ENCODE measurements around the gene ZDHHC8. TPM values are rescaled to one million over a fixed set of nuclear protein-coding genes. Genes with fewer than 3 reads are reported as not detected.

Gene ZDHHC8
- total and polyA plus RNA-seq, 7 donors = 1.8 to 26.0 (median 5.4) TPM

GRCh38 chr22:20124083-20124787 lies 7.4 kb upstream of the ZDHHC8 start:
- Histone ChIP-seq H3K36me3 (peaks cover 4 to 77% (median 39%) of the 10 kb centered on the region in 4 donors), H3K4me1 (peaks cover 0 to 28% (median 12%) of the 10 kb centered on the region in 4 donors), H3K27ac (no peak overlapping the region), H3K4me3 (no peak overlapping the region), H3K9me3 (no peaks in the 10 kb centered on the region), H3K27me3 (no peaks in the 10 kb centered on the region)
- intact Hi-C loops (cut with DNase I) = no loop called here
- TF ChIP-seq POLR2A (IDR thresholded peaks at IDR 0.05) = no peak
- TF ChIP-seq CTCF (IDR thresholded peaks at IDR 0.05) = no peak
- no peak for TF ChIP-seq EP300 (IDR thresholded peaks at IDR 0.05)
- TF ChIP-seq POLR2AphosphoS5 (IDR thresholded peaks at IDR 0.05) = no peak
- DNase-seq = no peak
- 94% methylated on average over 11 of the region's 11 CpGs for WGBS, 2 donors

- Histone ChIP-seq H3K4me1 (peaks cover 0 to 19% (median 5%) of the 10 kb centered on the region in 4 donors), H3K36me3 (peaks cover 0 to 65% (median 30%) of the 10 kb centered on the region in 4 donors), H3K27me3 (no peaks in the 10 kb centered on the region), H3K4me3 (no peak overlapping the region), H3K27ac (no peak overlapping the region), H3K9me3 (no peaks in the 10 kb centered on the region)
- 89 to 93% methylated on average over 32 of the region's 32 CpGs for WGBS, 2 donors
- TF ChIP-seq POLR2AphosphoS5 (IDR thresholded peaks at IDR 0.05) = no peak
- no peak for TF ChIP-seq EP300 (IDR thresholded peaks at IDR 0.05)
- TF ChIP-seq POLR2A (IDR thresholded peaks at IDR 0.05) = no peak
- TF ChIP-seq CTCF (IDR thresholded peaks at IDR 0.05) = no peak
- intact Hi-C loops (cut with DNase I) = no loop called here
- DNase-seq = no peak
Measured at GRCh38 chr22:20125201-20126174, 6.1 kb upstream of the ZDHHC8 start.

GRCh38 chr22:20126284-20127029 lies 5.1 kb upstream of the ZDHHC8 start:
- 80 to 87% methylated on average over 19 of the region's 19 CpGs for WGBS, 2 donors
- H3K27me3 ChIP-seq = no peaks in the 10 kb centered on the region
- H3K4me1 ChIP-seq = peaks cover 0 to 17% (median 7%) of the 10 kb centered on the region in 4 donors
- no peak overlapping the region for H3K27ac ChIP-seq
- DNase-seq = no peak
- H3K9me3 ChIP-seq = no peaks in the 10 kb centered on the region
- intact Hi-C loops (cut with DNase I) = no loop called here
- H3K4me3 ChIP-seq = no peak overlapping the region
- H3K36me3 ChIP-seq = peaks cover 0 to 57% (median 23%) of the 10 kb centered on the region in 4 donors
- TF ChIP-seq CTCF (IDR thresholded peaks at IDR 0.05) (no peak), POLR2AphosphoS5 (IDR thresholded peaks at IDR 0.05) (no peak), EP300 (IDR thresholded peaks at IDR 0.05) (no peak), POLR2A (IDR thresholded peaks at IDR 0.05) (no peak)

DNA sequence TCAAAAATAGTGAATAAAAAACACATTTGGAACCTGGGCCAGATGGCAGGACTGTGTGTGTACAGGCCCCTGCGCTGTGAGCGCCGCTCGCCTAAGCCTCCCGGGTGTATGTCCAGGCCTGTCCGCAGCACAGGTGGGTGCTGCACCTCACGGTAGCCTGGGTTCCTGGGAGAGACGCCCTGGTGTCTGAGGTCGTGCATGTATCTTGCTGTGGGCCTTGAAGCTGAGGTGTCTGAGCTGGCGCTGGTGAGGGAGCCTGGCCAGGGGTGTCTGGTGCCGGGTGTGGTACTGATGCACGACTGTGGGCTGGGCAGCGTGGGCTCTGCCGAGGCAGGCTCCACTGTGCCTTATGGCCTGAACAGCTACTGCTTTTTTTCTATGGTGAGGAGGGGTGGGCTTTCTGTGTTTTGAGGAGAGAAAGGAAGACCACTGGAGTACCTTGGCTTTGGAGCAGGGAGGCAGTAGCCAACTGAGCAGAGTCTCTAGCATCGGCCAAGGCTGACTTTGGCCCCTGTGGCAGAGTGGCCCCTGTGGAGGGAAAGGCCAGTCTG lies 4.2 kb upstream of the ZDHHC8 start:
- Histone ChIP-seq H3K27ac (no peak overlapping the region), H3K4me1 (peaks cover 0 to 12% (median 10%) of the 10 kb centered on the region in 4 donors), H3K36me3 (peaks cover 0 to 47% (median 18%) of the 10 kb centered on the region in 4 donors), H3K27me3 (no peaks in the 10 kb centered on the region), H3K4me3 (no peak overlapping the region), H3K9me3 (no peaks in the 10 kb centered on the region)
- intact Hi-C loops (cut with DNase I) = no loop called here
- no peak for TF ChIP-seq CTCF (IDR thresholded peaks at IDR 0.05)
- TF ChIP-seq POLR2AphosphoS5 (IDR thresholded peaks at IDR 0.05) = no peak
- no peak for TF ChIP-seq EP300 (IDR thresholded peaks at IDR 0.05)
- no peak for TF ChIP-seq POLR2A (IDR thresholded peaks at IDR 0.05)
- no peak for DNase-seq
- 85 to 91% methylated on average over 15 of the region's 15 CpGs for WGBS, 2 donors
